NB4 (cell line): ENCODE measurements around the gene OTUD3.

Experiments used
- DNase-seq: peaks from one replicate; pipeline ENCODE4 v3.0.0; 2010; ENCODE audit warnings: low read depth
- H3K4me3 ChIP-seq: one replicate; pipeline ENCODE4 v1.5.1; 2011; ENCODE audit warnings: mild to moderate bottlenecking, low read depth, low read length, moderate library complexity
- CTCF ChIP-seq: IDR thresholded peaks from one replicate; pipeline ENCODE4 v1.5.1; 2012; ENCODE audit warnings: low read depth, low read length
- MAX ChIP-seq: IDR thresholded peaks from 2 replicates; pipeline ENCODE4 v1.6.1; 2011; ENCODE audit warnings: low read depth, low read length
- MYC ChIP-seq: IDR thresholded peaks from 2 replicates; pipeline ENCODE4 v1.6.1; 2011; ENCODE audit warnings: low read depth, low read length
- POLR2A ChIP-seq: IDR thresholded peaks from 2 replicates; pipeline ENCODE4 v1.6.1; 2011; ENCODE audit warnings: mild to moderate bottlenecking; ENCODE audit not compliant: insufficient read length; ENCODE audit errors: extremely low read depth

Gene OTUD3

GRCh38 chr1:19910650-19911049, 28.5 kb downstream of the OTUD3 start:
- no peak overlapping the region for H3K4me3 ChIP-seq
- no peak for TF ChIP-seq POLR2A
- DNase-seq = no peak

- TF ChIP-seq CTCF = peak; percentile 78
- no peak for TF ChIP-seq POLR2A
- no peak overlapping the region for H3K4me3 ChIP-seq
- DNase-seq = peak; percentile 79
Measured at GRCh38 chr1:19918057-19918456, 35.9 kb downstream of the OTUD3 start.

- TF ChIP-seq MYC (no peak), MAX (no peak), POLR2A (no peak), CTCF (no peak)
Measured at GRCh38 chr1:19920132-19920710, 38.0 kb downstream of the OTUD3 start.

GRCh38 chr1:19921310-19921709, 39.1 kb downstream of the OTUD3 start:
- no peak for DNase-seq

More at GRCh38 chr1:19920132-19920710, 38.0 kb downstream of the OTUD3 start:
- H3K4me3 ChIP-seq = no peak overlapping the region
- DNase-seq = no peak

GRCh38 chr1:19922015-19922688, 40.0 kb downstream of the OTUD3 start:
- TF ChIP-seq POLR2A = no peak
- TF ChIP-seq CTCF = no peak
- no peak for TF ChIP-seq MYC
- TF ChIP-seq MAX = no peak
- no peak for DNase-seq
- H3K4me3 ChIP-seq = no peak overlapping the region

More at GRCh38 chr1:19921310-19921709, 39.1 kb downstream of the OTUD3 start:
- TF ChIP-seq MAX = no peak
- no peak for TF ChIP-seq CTCF
- TF ChIP-seq MYC = no peak
- no peak for TF ChIP-seq POLR2A
- no peak overlapping the region for H3K4me3 ChIP-seq

- DNase-seq = no peak
Measured at GRCh38 chr1:19923137-19923952, 41.1 kb downstream of the OTUD3 start, which contains the start of gene PLA2G2E. Gene PLA2G2E (minus strand): TSS chr1:19923617. CDS start chr1:19923559, 58 bp downstream.

More at GRCh38 chr1:19923137-19923952, 41.1 kb downstream of the OTUD3 start, which contains the start of gene PLA2G2E:
- TF ChIP-seq MAX (no peak), CTCF (no peak), MYC (no peak)
- no peak within 1 kb of the TSS for H3K4me3 ChIP-seq
